GM21381 (cell line): ENCODE measurements around the gene KCNG4.

ENCODE experiments used
- ATAC-seq: cut with Tn5 transposase; IDR thresholded peaks from one replicate; pipeline ENCODE4 v1.9.1; 2021; ENCODE audit warnings: mild to moderate bottlenecking, moderate library complexity; ENCODE audit not compliant: unreplicated experiment

Gene KCNG4

DNA sequence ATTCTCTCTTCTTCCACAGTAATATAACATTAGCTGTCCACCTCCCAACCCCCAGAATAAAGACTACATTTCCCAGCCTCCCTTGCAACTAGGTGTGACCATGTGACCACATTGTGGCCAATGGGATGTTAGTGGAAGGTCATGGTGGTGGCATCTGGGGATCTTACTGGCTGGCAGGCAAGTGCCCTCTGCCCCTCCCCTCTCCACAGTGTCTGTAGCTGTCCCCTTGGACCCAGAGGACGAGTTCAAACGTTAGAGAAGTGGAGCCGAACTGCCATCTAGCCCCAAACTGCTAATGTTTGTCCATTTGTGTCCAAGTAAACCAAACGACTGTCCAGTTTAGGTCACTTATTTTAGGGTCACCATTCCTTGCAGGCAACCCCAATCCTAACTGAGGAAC, 26.6 kb upstream of the KCNG4 start:
- ATAC-seq = no peak

DNA sequence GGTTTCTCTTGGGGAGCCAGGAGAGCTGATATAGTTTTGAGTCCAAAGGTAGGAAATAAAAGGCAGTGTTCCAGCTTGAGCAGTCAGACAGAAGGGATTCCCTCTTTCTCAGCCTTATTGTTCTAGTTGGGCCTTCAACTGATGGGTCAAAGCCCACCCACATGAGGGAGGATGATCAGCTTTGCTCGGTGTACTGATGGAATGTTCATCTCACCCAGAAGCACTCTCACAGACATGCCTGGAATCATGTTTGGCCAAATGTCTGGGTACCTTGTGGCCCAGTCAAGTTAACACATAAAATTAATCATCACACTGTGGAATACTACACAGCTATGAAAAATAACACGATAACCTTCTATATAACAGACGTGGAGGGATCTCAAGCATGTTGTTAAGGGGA, 23.1 kb upstream of the KCNG4 start:
- ATAC-seq = no peak

DNA sequence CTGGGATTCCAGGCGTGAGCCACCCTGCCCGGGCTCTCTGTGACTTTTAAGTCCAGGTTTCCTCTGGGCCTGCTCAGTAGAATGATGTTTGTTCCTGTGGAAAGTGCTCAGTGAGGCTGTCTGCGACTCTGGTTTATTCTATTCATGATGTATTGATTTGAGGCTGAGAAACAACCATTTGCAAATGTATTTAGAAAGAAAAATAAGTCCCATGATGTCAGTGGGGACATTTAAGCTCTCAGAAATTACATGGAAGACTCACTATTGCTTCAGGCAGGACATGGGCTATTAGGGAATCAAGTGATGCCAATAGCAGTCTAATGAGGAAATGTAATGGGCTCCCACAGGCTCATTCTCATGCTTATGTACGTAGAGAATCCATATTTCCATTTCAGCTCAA, 22.2 kb upstream of the KCNG4 start:
- no peak for ATAC-seq

DNA sequence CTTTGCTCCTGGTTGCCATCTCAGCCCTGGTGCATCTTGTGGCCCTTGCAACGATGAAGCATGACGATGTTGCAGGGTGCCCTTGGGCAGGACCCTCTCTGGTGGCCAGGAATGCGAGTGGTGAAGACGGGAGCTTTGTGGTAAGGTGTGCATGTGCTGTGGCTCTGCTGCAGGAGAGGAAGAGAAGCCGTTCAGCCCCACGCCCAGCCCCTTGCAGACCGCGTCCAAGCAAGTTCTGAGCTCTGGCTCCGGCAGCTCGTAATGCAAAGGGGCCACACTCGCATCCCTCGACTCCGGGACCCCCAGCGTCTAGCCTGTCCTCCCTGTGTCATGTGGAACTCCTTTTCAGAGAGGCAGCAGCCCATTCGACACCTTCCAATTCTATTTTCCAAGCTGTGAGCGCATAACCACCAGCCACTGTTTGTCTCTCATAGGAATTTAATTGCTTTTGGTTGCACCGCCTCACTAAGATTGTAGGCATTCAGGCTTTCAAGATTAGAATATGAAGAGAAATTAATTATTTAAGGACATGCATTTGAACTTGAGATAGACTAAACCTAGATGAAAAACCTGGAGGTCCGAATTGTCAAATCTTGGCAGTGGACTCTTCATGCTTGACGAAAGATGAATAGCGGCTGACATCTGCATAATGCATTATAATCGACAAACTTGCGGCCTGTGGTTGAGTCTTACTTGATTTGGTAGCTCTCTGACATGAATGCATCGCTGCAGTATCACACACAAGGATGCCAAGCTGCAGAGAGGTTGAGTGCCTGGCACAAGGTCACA, 21.1 kb upstream of the KCNG4 start:
- no peak for ATAC-seq

DNA sequence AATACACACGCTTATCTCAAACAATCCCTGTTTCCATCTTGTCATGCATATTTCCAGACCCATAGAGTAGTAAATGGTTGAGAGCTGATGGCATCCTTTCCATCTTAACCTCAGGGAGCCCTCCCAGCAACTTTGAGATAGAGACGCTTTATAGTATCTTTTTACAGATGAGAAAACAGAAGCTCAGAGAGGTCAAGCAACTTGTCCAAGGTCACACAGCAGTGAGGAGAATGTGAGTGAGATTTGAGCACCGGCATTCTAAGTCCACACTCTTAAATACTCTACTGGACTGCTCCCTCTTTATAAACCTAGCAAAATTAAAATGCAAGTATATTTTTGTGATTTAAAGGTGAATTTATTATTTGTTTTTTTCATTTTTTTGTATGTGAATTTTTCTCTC, 19.9 kb upstream of the KCNG4 start:
- no peak for ATAC-seq

DNA sequence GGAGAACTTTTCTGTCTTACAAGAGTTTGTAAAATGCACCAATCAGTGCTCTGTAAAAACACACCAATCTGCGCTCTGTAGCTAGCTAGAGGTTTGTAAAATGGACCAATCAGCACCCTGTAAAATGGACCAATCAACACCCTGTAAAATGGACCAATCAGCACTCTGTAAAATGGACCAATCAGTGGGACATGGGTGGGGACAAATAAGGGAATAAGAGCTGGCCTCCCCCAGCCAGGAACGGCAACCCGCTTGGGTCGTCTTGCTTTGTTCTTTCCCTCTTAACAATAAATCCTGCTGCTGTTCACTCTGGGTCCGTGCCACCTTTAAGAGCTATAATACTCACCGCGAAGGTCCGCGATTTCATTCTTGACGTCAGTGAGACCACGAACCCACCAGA, 18.5 kb upstream of the KCNG4 start:
- ATAC-seq = no peak

DNA sequence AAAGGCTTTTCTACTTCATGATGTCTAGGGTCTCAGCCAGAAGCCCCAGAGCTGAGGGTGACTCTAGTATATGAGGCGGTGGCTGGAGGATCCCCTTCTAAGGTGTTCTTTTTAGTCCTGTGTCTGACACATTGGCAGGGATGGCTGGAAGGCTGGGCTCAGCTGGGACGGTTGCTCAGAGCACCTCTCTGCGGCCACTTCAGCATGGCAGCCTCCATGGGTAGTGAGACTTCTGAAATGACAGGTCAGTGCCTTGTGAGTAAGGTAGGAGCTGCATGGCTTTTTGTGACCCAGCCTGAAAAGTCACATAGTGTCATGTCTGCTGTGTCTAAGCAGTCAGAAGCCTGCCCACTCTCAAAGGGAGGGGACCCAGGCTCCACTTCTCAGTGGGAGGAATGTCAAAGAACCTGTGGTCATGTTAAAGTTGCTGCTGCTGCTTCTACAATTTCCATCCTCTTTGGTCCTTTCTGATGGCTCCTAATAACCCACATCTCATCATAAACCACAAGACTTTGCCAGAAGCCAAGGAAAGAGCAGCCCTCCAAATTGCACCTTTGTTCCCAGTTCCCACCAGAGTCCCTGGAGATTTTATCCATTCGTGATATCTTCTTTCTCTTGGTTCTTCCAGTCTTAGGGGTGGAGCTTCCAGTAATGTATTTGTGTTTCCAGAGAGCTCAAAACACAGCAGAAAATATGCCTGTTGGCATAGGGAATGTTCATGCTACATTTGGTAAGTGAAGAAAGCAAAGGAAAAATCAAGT, 15.4 kb upstream of the KCNG4 start:
- ATAC-seq = no peak

DNA sequence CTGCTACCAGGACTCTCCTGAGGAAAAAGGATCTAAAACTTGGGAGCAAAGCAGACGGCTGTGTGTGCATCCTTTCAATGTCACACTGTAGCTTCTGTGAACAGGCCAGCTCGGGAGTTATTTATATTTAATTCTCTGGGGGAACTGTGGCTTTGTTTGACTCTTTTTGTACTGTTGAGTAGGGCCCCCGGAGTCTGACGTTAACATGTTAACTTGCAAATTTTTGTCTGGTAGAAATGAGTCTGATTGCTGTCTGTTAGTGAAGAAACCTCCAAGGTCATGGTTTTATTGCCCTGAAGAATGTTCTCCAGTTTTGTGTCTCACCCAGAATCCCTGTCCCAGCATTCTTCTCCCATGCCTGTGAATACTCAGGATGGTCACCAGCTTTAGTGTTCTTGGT, 14.2 kb upstream of the KCNG4 start:
- no peak for ATAC-seq

DNA sequence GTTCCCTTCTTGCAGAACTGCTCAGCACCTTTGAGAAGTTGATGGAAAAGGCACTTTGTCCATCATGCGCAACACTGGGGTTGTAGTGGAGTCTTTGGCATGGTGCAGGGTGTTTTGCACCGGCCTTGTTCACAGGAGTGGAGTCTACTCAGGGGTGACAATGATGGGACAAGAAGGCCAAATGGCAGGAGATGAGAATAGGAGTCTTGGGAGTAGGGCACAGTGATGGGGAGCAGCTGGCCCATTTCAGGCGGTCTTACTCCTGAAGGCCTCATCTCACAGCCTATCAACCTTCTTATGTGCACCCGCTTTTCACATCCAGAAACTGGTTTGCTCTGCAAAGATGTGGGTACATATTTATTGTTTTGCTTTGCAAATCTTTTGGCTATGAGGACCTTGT, 13.4 kb upstream of the KCNG4 start:
- no peak for ATAC-seq

DNA sequence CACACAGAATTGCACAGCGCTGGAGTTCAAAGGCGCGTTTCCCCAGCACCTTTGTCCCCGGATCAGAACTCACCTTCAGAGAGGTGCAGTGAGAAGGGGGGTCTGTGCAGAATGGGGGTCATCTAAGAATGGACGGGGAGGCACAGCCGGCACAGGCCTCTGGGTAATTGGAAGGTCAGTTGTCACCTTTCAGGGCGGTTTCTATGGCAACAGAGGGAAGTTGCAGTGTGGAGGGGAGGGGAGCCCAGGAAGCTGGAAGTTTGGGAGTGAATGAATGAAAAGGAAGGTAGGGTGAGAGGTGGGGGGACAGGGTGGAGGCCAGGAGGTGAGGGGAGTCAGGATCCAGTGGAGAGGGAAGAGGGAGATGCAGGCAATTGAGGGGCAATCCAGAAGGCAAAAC, 12.4 kb upstream of the KCNG4 start:
- no peak for ATAC-seq

DNA sequence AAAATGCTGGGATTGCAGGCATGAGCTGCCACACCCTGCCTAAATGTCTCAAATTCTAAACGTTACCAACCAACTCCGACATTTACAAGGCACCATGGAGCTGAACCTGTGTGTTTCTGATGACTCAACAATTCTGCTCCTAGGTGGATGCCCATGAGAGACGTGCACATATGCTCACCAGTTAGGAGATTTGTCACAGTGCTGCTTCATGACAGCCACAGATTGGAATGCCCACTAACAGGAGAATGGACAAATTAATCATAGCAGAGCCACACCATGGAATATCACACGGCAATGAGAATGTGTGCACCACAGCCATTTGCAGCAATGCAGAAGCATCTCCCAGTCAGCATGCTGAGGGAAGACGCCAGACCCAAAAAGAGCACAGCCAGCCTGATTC, 8.0 kb upstream of the KCNG4 start:
- ATAC-seq = no peak

DNA sequence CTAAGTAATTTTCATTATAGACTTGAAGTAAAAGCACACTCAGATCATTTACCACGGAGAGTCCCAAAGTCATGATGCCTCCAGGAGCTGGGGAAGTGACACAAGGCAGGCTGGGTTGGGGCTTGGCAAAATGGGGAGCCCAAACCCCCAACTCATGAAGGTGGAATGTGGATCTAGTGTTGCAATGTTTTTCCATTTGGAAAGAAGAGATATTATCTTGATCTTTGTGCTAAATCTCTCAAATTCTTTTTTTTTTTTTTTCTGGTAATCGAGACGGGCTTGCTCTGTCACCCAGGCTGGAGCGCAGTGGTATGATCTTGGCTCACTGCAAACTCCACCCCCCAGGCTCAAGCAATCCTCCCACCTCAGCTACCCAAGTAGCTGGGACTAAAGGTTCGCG, 7.5 kb upstream of the KCNG4 start:
- ATAC-seq = no peak

DNA sequence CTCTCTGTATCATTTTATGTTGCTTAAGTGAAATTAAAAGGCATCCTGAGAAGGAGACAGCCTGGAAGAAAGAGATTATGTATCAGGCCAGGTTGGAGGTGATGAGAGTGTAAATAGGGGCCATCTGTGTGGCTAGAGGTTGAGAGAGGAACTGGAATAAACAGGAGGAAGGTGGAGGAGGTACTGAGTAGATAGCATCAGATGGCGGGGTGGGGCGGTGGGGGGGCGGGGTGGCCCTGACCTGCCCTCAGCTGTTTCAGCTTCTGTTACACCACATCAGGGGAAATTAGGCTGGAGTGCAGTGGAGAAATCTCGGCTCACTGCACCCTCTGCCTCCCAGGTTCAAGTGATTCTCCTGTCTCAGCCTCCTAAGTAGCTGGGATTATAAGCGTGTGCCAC, 6.9 kb upstream of the KCNG4 start:
- no peak for ATAC-seq

DNA sequence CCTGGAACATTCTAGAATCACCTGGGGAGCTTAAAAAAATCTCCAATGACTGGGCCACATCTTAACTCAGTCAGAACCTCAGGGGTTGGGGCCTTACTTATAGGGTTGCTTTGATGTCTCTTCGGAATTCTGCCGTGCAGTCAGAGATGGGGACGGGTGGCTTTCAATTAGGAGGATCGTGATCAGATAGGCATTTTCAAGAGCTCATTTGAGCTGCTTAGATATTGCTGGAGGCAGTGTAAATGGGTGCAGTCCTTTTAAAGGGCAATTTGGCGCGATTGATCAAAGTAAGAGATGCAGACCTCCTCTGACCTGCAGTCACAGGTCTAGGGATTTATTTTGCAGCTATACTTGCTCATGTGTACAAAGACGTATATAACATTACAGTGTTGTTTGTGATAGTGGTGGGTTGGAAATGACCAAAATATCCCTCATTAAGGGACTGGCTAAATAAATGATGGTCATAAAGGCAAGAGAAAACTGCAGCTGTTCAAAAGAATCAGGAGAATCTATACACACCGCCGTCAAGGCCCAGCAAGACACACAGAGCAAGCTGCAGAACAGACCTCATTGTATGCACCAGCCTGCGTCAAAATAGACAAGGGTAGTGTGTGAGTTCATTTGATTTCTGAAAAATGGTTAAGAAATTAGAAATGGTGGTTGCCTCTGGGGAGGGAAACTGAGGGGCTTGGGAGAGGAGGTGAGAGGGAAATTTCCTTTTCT, 6.3 kb upstream of the KCNG4 start:
- ATAC-seq = no peak

DNA sequence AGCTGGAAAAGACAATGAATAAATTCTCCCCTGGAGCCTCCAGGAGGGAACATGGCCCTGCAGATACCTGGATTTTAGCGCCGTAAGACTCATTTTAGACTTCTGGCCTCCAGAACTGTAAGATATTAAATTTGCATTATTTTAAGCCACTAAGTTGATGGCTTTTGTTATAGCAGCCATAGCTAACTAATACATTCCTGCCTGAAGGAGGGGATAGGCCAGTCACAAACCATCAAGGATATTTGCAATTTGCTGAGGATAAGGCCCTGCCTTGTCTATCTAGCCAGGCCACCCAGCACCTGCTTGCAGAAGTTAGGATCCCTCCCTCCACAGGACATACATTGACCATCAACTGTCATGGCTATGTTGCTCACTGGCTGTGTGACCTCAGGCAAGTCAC, 4.9 kb upstream of the KCNG4 start:
- ATAC-seq = no peak

DNA sequence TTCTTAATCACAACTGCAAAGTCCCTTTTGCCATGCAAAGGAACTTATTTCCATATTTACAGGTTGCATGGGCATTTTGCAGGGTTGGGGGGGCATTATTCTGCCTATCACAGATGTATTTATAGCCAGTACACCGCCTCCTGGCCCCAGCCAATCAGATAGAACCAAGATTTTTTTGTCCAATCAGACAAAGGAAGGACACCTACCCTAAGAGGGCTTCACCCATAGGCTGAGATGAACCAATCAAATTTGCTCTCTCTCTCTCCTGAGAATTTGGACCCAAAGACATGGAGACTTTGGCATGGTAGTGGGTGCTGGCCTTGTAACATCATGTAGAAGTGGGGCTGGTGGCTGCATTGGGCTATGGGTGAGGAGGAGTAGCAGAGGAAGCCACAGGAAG, 3.9 kb upstream of the KCNG4 start:
- ATAC-seq = no peak

DNA sequence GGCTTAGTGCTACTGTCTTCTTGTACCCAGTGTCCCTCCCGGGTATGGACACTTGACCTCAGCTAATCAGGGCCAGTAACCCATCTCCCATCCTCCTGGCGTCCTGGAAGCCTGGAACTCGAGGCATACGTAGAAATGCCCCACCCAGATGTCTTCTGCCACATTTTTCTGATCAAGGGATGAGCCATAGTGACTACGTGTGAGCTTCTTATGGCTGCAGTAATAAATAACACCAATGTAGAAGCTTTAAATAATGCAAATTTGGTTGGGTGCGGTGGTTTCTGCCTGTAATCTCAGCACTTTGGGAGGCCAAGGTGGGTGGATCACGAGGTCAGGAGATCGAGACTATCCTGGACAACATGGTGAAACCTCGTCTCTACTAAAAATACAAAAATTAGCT, 3.0 kb upstream of the KCNG4 start:
- ATAC-seq = no peak

DNA sequence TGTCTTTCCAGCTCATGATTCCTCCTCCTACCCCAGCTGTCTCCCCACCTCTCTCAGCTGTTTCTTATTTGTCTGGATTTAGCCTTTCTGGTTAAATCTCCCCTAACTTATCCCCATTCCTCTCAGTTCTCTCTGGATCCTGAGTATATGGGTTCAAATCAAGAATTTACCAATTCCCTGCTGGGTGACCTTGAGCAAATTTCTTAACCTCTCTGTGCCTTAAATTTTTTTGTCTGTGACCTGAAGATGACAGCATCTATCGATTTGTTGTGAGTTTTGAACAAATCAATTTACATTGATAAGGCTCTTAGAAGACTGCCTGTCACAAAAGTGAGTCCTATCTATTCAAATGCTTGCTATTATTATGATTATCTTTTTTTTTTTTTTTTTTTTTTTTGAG, 2.0 kb upstream of the KCNG4 start:
- ATAC-seq = no peak

DNA sequence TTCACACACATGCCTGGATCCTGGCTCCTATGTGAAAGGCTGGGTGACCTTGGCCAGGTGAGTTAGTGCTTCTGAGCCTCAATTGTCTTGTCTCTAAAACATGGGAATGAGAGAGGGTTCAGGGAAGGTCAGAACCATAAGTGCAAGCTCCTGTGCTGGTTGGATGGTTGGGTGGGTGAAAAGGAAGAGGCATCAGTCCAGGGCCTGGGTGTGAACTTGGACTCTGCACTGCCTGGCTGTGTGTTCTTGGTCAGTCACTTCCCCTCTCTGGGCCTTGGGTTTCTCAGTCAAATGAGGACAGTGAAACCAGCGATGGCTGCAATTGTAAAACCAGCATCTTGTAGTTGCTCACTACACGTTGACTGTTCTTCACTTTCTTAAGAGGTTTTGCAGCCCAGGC, 643 bp upstream of the KCNG4 start:
- ATAC-seq = no peak

DNA sequence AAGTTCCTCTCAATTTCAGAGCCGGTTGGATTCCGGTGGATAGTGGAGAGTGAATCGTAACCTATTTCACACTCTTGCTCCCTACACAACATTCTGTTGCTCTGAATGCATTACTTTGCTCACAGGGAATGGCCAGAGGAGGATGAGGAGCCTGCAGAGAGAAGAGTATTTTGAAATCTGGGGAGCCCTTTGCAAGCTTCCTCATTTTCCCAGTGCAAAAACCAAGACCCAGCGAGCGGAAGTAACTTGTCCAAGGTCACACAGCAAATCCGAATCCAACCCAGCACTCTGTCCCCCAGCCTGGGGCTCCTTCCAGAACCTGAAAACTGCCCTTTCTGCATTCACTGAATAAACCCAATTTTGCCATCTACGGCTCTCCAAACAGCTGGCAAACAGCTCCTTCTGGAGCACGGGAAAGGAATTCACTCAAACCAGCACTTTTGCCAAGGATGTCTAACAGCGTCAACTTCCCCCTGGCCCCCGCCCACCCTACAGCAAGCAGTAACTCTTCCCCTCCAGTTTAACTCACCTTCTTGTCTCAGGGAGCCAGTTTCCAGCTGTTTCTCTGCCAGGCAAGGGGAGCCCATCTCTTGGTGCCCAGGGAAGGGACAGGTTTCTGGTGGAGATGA, 557 bp downstream of the KCNG4 start:
- ATAC-seq = no peak

DNA sequence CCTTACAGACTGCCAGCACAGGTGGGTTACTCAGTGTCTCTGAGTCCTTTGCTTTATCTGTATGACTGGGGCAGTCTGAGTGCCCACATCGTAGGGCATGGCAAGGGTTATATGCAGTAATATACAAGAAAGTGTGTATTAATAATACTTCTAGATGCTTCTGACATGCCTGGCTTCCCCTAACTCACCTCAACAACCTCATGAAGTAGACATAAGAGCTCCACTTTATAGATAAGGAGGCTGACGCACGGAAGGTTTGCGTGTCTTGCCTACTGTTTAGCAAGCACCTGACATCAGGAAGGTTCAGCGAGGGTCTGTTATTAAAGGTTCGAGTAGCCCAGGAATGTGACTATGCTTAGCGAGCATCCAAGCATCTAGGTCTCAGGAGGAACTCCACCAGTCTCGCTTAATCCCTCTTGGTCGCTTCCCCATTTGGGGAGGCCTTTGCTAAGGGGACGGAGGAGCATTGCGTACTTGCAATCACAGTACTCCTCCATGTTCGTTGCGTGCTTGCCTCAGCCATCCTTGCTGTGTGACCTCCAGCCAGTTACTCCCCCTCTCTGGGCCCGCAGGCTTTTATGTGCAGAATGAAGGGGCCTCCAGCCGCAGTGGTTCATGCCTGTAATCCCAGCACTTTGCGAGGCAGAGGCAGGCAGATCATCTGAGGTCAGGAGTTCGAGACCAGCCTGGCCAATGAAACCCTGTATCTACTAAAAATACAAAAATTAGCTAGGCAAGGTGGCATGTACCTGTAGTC, 1.6 kb downstream of the KCNG4 start:
- ATAC-seq = no peak
